SK-N-SH treated with all-trans-retinoic acid at 6 μM for 48 hours (cell line): Measurements from ENCODE around the gene SIRPG.

Source experiments
- ATAC-seq: fragments of 200-7000 bp; cut with Tn5 transposase; 3 replicates; pipeline ENCODE4 v1.9.1; 2020; ENCODE audit warnings: mild to moderate bottlenecking, moderate library complexity
- ARNTL ChIP-seq: fragments of 450-650 bp; formaldehyde crosslinking; IDR thresholded peaks from 2 replicates; pipeline ENCODE4 v1.5.0; 2020; ENCODE audit warnings: low read depth, mild to moderate bottlenecking, moderate library complexity, borderline replicate concordance
- BACH2 ChIP-seq: fragments of 250-450 bp; sonication (Bioruptor Pico); IDR thresholded peaks from 2 replicates; pipeline ENCODE4 v1.9.0; 2021; ENCODE audit warnings: mild to moderate bottlenecking, borderline replicate concordance
- CSDC2 ChIP-seq: fragments of 250-450 bp; sonication (Bioruptor Pico); IDR thresholded peaks from 2 replicates; pipeline ENCODE4 v1.5.0; 2020; ENCODE audit warnings: mild to moderate bottlenecking, moderate library complexity
- CSRNP3 ChIP-seq: fragments of 250-450 bp; sonication (Bioruptor Pico); IDR thresholded peaks from 2 replicates; pipeline ENCODE4 v1.5.1; 2021; ENCODE audit warnings: mild to moderate bottlenecking, moderate library complexity
- ESRRG ChIP-seq: fragments of 250-450 bp; sonication (Bioruptor Pico); IDR thresholded peaks from 2 replicates; pipeline ENCODE4 v1.6.1; 2021; ENCODE audit warnings: mild to moderate bottlenecking
- GLIS3 ChIP-seq: fragments of 250-450 bp; sonication (Bioruptor Pico); IDR thresholded peaks from 2 replicates; pipeline ENCODE4 v1.5.0; 2020; ENCODE audit warnings: mild to moderate bottlenecking, moderate library complexity
- OSR1 ChIP-seq: fragments of 250-450 bp; sonication (Bioruptor Pico); IDR thresholded peaks from 2 replicates; pipeline ENCODE4 v1.8.0; 2022; ENCODE audit warnings: moderate library complexity, mild to moderate bottlenecking, inconsistent platforms
- PATZ1 ChIP-seq: fragments of 250-450 bp; sonication (Bioruptor Pico); IDR thresholded peaks from 2 replicates; pipeline ENCODE4 v1.8.0; 2020; ENCODE audit warnings: mild to moderate bottlenecking, moderate library complexity, borderline replicate concordance
- POU6F1 ChIP-seq: fragments of 250-450 bp; sonication (Bioruptor Pico); IDR thresholded peaks from 2 replicates; pipeline ENCODE4 v1.8.0; 2021; ENCODE audit warnings: low read depth, mild to moderate bottlenecking, moderate library complexity, borderline replicate concordance
- PPARA ChIP-seq: fragments of 250-450 bp; sonication (Bioruptor Pico); IDR thresholded peaks from 2 replicates; pipeline ENCODE4 v1.5.0; 2020; ENCODE audit warnings: mild to moderate bottlenecking, borderline replicate concordance
- RARB ChIP-seq: fragments of 250-450 bp; sonication (Bioruptor Pico); IDR thresholded peaks from 2 replicates; pipeline ENCODE4 v1.8.0; 2021; ENCODE audit warnings: mild to moderate bottlenecking, moderate library complexity
- SNAI2 ChIP-seq: fragments of 250-450 bp; sonication (Bioruptor Pico); IDR thresholded peaks from 2 replicates; pipeline ENCODE4 v1.5.0; 2020; ENCODE audit warnings: mild to moderate bottlenecking, moderate library complexity
- TCF4 ChIP-seq: fragments of 250-450 bp; sonication (Bioruptor Pico); IDR thresholded peaks from 2 replicates; pipeline ENCODE4 v1.8.0; 2021; ENCODE audit warnings: mild to moderate bottlenecking, moderate library complexity, borderline replicate concordance
- TOX ChIP-seq: fragments of 250-450 bp; sonication (Bioruptor Pico); IDR thresholded peaks from 2 replicates; pipeline ENCODE4 v1.8.0; 2021; ENCODE audit warnings: mild to moderate bottlenecking, moderate library complexity, borderline replicate concordance
- ZC3H10 ChIP-seq: fragments of 250-450 bp; sonication (Bioruptor Pico); IDR thresholded peaks from 2 replicates; pipeline ENCODE4 v1.5.1; 2021; ENCODE audit warnings: mild to moderate bottlenecking, moderate library complexity
- ZFP3 ChIP-seq: fragments of 250-450 bp; sonication (Bioruptor Pico); IDR thresholded peaks from 2 replicates; pipeline ENCODE4 v1.5.0; 2020; ENCODE audit warnings: mild to moderate bottlenecking, moderate library complexity
- ZFP30 ChIP-seq: fragments of 450-650 bp; formaldehyde crosslinking; IDR thresholded peaks from 2 replicates; pipeline ENCODE4 v1.5.0; 2022; ENCODE audit warnings: mild to moderate bottlenecking, moderate library complexity
- ZNF565 ChIP-seq: fragments of 450-650 bp; formaldehyde crosslinking; conservative IDR thresholded peaks from 2 replicates; pipeline ENCODE4 v1.5.0; 2020; ENCODE audit warnings: low read depth, mild to moderate bottlenecking, moderate library complexity
- ZNF70 ChIP-seq: fragments of 450-650 bp; formaldehyde crosslinking; IDR thresholded peaks from 2 replicates; pipeline ENCODE4 v1.5.0; 2020; ENCODE audit warnings: mild to moderate bottlenecking, moderate library complexity
- ZNF8 ChIP-seq: fragments of 450-650 bp; formaldehyde crosslinking; IDR thresholded peaks from 2 replicates; pipeline ENCODE4 v1.5.0; 2020; ENCODE audit warnings: mild to moderate bottlenecking, moderate library complexity
- TF ChIP-seq, protein P1 (sequence below): fragments of 250-450 bp; sonication (Bioruptor Pico); IDR thresholded peaks from 2 replicates; pipeline ENCODE4 v1.5.1; 2020; ENCODE audit warnings: low read depth, mild to moderate bottlenecking, moderate library complexity

The SIRPG gene

GRCh38 chr20:1622450-1622849, 35.1 kb downstream of the SIRPG start:
- TF ChIP-seq ZFP3 (CRISPR knock-in tag) (no peak), PATZ1 (CRISPR knock-in tag) (no peak), ZNF70 (no peak), POU6F1 (CRISPR knock-in tag) (no peak), ZNF8 (CRISPR knock-in tag) (no peak), PPARA (no peak), ZNF565 (no peak), ESRRG (CRISPR knock-in tag) (no peak), ZC3H10 (CRISPR knock-in tag) (no peak)
- TF ChIP-seq, all 23 proteins: peak for 0
- ATAC-seq, result no peak

DNA sequence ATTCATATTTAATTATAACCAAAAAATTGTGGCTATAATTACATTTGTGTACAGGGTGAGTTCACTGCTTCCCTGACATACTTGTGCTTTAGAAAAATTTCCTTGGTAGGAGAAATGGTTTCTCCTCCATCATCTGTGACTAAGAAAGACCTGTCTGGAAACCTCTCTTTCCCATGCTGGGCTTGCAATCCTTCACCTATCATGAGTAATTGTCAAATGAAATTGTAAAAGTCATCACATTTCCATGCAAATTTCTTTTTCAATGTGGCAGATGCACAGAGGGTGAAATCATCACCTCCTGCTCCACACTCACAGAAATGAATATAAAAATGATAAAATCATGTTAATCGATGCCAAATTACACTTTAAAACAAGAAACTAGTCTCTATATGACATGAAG, 36.3 kb downstream of the SIRPG start:
- ATAC-seq, result no peak
- TF ChIP-seq CSRNP3 (no peak), PPARA (no peak), ZFP3 (CRISPR knock-in tag) (no peak), BACH2 (CRISPR knock-in tag) (no peak), ZC3H10 (CRISPR knock-in tag) (no peak)
- TF ChIP-seq, protein P1, sequence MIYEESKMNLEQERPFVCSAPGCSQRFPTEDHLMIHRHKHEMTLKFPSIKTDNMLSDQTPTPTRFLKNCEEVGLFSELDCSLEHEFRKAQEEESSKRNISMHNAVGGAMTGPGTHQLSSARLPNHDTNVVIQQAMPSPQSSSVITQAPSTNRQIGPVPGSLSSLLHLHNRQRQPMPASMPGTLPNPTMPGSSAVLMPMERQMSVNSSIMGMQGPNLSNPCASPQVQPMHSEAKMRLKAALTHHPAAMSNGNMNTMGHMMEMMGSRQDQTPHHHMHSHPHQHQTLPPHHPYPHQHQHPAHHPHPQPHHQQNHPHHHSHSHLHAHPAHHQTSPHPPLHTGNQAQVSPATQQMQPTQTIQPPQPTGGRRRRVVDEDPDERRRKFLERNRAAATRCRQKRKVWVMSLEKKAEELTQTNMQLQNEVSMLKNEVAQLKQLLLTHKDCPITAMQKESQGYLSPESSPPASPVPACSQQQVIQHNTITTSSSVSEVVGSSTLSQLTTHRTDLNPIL (CRISPR knock-in tag), result no peak

DNA sequence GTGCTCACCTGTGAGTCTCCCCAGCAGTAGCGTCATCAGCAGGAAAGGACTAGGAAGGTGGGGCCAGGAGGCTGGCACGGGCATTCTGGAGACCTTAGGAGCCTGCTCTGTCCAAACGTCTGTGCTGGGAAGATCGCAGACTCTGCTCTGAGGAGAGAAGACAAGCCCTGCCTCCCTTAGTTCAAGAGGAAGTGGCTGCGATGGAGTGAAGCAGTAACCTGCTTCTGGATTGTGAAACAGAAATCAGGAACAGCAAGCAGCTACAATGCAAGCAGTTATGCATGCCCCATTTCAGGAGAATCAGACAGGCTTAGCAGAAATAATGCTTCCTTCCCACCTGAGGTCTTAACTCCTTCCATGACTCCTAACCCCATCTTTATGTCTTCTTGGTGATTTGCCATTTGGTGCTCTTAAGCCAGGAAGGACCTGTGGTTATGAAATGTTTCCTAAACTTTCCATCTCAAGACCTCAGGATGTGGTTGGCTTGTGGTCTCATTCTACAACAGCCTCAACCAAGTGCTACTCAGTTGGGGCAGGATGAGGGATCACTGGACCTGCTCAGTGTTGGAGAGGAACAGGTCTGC, 37.6 kb downstream of the SIRPG start, which contains the start of gene SIRPB1:
TSS of gene SIRPB1 (minus strand) at position 149 of the 584 bp plus-strand sequence. CDS start at position 84, 65 bp downstream.
- TF ChIP-seq ZC3H10 (CRISPR knock-in tag) (no peak), GLIS3 (no peak), ZFP30 (CRISPR knock-in tag) (no peak), ZNF565 (no peak), SNAI2 (CRISPR knock-in tag) (no peak), TCF4 (CRISPR knock-in tag) (no peak), BACH2 (CRISPR knock-in tag) (no peak), OSR1 (CRISPR knock-in tag) (no peak), ZNF8 (CRISPR knock-in tag) (no peak), RARB (CRISPR knock-in tag) (no peak), ZFP3 (CRISPR knock-in tag) (no peak), CSDC2 (CRISPR knock-in tag) (no peak), ARNTL (no peak), TOX (no peak)
- TF ChIP-seq, protein P1 (CRISPR knock-in tag), result no peak
- no peak for ATAC-seq

- ATAC-seq, result no peak
- no peak for TF ChIP-seq ESRRG (CRISPR knock-in tag)
- TF ChIP-seq ZFP3 (CRISPR knock-in tag), result no peak
- TF ChIP-seq TCF4 (CRISPR knock-in tag), result no peak
- no peak for TF ChIP-seq ZNF8 (CRISPR knock-in tag)
- TF ChIP-seq SNAI2 (CRISPR knock-in tag), result no peak
- TF ChIP-seq, protein P1 (CRISPR knock-in tag), result no peak
- no peak for TF ChIP-seq POU6F1 (CRISPR knock-in tag)
- no peak for TF ChIP-seq PATZ1 (CRISPR knock-in tag)
Measured at GRCh38 chr20:1618954-1619540, 38.5 kb downstream of the SIRPG start.
